ENCODE data around the gene HHIPL2.

HHIPL2 gene

GRCh38 chr1:222583079-222583478, 35.2 kb upstream of the HHIPL2 start:
- no peak for TF ChIP-seq ZNF274 (IDR thresholded peaks at IDR 0.05; ENCODE audit: low read depth, low read length)
- no peak for TF ChIP-seq SUZ12 (IDR thresholded peaks at IDR 0.05; ENCODE audit: extremely low read depth, insufficient read depth, insufficient read length)
- no peak for TF ChIP-seq YY1 (IDR thresholded peaks at IDR 0.05; ENCODE audit: insufficient read depth, insufficient read length)
- Histone ChIP-seq H3K36me3 (ENCODE audit: insufficient read depth, insufficient read length, low read length) (peaks cover 73% of the 10 kb centered on the region), H3K27me3 (ENCODE audit: insufficient read depth, insufficient read length) (no peaks in the 10 kb centered on the region), H3K9me3 (ENCODE audit: insufficient read depth, low read length) (no peaks in the 10 kb centered on the region), H3K4me1 (ENCODE audit: insufficient read depth, insufficient read length) (no peaks in the 10 kb centered on the region), H3K4me3 (ENCODE audit: insufficient read length, low read depth) (no peak overlapping the region), H3K9ac (ENCODE audit: insufficient read length, low read depth) (no peak overlapping the region)
- no peak for DNase-seq (ENCODE audit: low read depth, low spot score)

- Histone ChIP-seq H3K9me3 (ENCODE audit: insufficient read depth, low read length) (no peaks in the 10 kb centered on the region), H3K9ac (ENCODE audit: insufficient read length, low read depth) (no peak overlapping the region), H3K36me3 (ENCODE audit: insufficient read depth, insufficient read length, low read length) (peaks cover 71% of the 10 kb centered on the region), H3K27me3 (ENCODE audit: insufficient read depth, insufficient read length) (no peaks in the 10 kb centered on the region), H3K4me1 (ENCODE audit: insufficient read depth, insufficient read length) (no peaks in the 10 kb centered on the region), H3K4me3 (ENCODE audit: insufficient read length, low read depth) (no peak overlapping the region)
- TF ChIP-seq YY1 (IDR thresholded peaks at IDR 0.05; ENCODE audit: insufficient read depth, insufficient read length) (no peak), SUZ12 (IDR thresholded peaks at IDR 0.05; ENCODE audit: extremely low read depth, insufficient read depth, insufficient read length) (no peak), ZNF274 (IDR thresholded peaks at IDR 0.05; ENCODE audit: low read depth, low read length) (no peak)
- DNase-seq (ENCODE audit: low read depth, low spot score), result no peak
Observed at GRCh38 chr1:222582099-222582774, 34.3 kb upstream of the HHIPL2 start.

- H3K4me1 ChIP-seq (ENCODE audit: insufficient read depth, insufficient read length), result no peaks in the 10 kb centered on the region
- no peaks in the 10 kb centered on the region for H3K27me3 ChIP-seq (ENCODE audit: insufficient read depth, insufficient read length)
- TF ChIP-seq ZNF274 (IDR thresholded peaks at IDR 0.05; ENCODE audit: low read depth, low read length) (no peak), SUZ12 (IDR thresholded peaks at IDR 0.05; ENCODE audit: extremely low read depth, insufficient read depth, insufficient read length) (no peak), YY1 (IDR thresholded peaks at IDR 0.05; ENCODE audit: insufficient read depth, insufficient read length) (no peak)
- DNase-seq (ENCODE audit: low read depth, low spot score), result no peak
- no peak overlapping the region for H3K9ac ChIP-seq (ENCODE audit: insufficient read length, low read depth)
- no peaks in the 10 kb centered on the region for H3K9me3 ChIP-seq (ENCODE audit: insufficient read depth, low read length)
- peaks cover 78% of the 10 kb centered on the region for H3K36me3 ChIP-seq (ENCODE audit: insufficient read depth, insufficient read length, low read length)
- H3K4me3 ChIP-seq (ENCODE audit: insufficient read length, low read depth), result no peak overlapping the region
Observed at GRCh38 chr1:222579316-222579715, 31.4 kb upstream of the HHIPL2 start.

GRCh38 chr1:222570837-222571236, 22.9 kb upstream of the HHIPL2 start:
- DNase-seq (ENCODE audit: low read depth, low spot score), result no peak
- Histone ChIP-seq H3K36me3 (ENCODE audit: insufficient read depth, insufficient read length, low read length) (peaks cover 68% of the 10 kb centered on the region), H3K4me1 (ENCODE audit: insufficient read depth, insufficient read length) (no peaks in the 10 kb centered on the region), H3K9me3 (ENCODE audit: insufficient read depth, low read length) (peaks cover 6% of the 10 kb centered on the region; the same call in 1 of the 2 replicates), H3K27me3 (ENCODE audit: insufficient read depth, insufficient read length) (no peaks in the 10 kb centered on the region), H3K9ac (ENCODE audit: insufficient read length, low read depth) (no peak overlapping the region), H3K4me3 (ENCODE audit: insufficient read length, low read depth) (no peak overlapping the region)
- TF ChIP-seq YY1 (IDR thresholded peaks at IDR 0.05; ENCODE audit: insufficient read depth, insufficient read length) (no peak), SUZ12 (IDR thresholded peaks at IDR 0.05; ENCODE audit: extremely low read depth, insufficient read depth, insufficient read length) (no peak), ZNF274 (IDR thresholded peaks at IDR 0.05; ENCODE audit: low read depth, low read length) (no peak)

GRCh38 chr1:222561656-222562055, 13.8 kb upstream of the HHIPL2 start:
- Histone ChIP-seq H3K9me3 (ENCODE audit: insufficient read depth, low read length) (no peaks in the 10 kb centered on the region), H3K27me3 (ENCODE audit: insufficient read depth, insufficient read length) (no peaks in the 10 kb centered on the region), H3K4me1 (ENCODE audit: insufficient read depth, insufficient read length) (no peaks in the 10 kb centered on the region), H3K9ac (ENCODE audit: insufficient read length, low read depth) (no peak overlapping the region), H3K4me3 (ENCODE audit: insufficient read length, low read depth) (no peak overlapping the region), H3K36me3 (ENCODE audit: insufficient read depth, insufficient read length, low read length) (peaks cover 67% of the 10 kb centered on the region)
- no peak for DNase-seq (ENCODE audit: low read depth, low spot score)
- TF ChIP-seq SUZ12 (IDR thresholded peaks at IDR 0.05; ENCODE audit: extremely low read depth, insufficient read depth, insufficient read length) (no peak), YY1 (IDR thresholded peaks at IDR 0.05; ENCODE audit: insufficient read depth, insufficient read length) (no peak), ZNF274 (IDR thresholded peaks at IDR 0.05; ENCODE audit: low read depth, low read length) (no peak)

- Histone ChIP-seq H3K27me3 (ENCODE audit: insufficient read depth, insufficient read length) (no peaks in the 10 kb centered on the region), H3K4me3 (ENCODE audit: insufficient read length, low read depth) (no peak overlapping the region), H3K9me3 (ENCODE audit: insufficient read depth, low read length) (no peaks in the 10 kb centered on the region), H3K36me3 (ENCODE audit: insufficient read depth, insufficient read length, low read length) (peaks cover 55% of the 10 kb centered on the region), H3K4me1 (ENCODE audit: insufficient read depth, insufficient read length) (no peaks in the 10 kb centered on the region), H3K9ac (ENCODE audit: insufficient read length, low read depth) (no peak overlapping the region)
- DNase-seq (ENCODE audit: low read depth, low spot score), result no peak
- TF ChIP-seq ZNF274 (IDR thresholded peaks at IDR 0.05; ENCODE audit: low read depth, low read length), result no peak
- no peak for TF ChIP-seq YY1 (IDR thresholded peaks at IDR 0.05; ENCODE audit: insufficient read depth, insufficient read length)
- no peak for TF ChIP-seq SUZ12 (IDR thresholded peaks at IDR 0.05; ENCODE audit: extremely low read depth, insufficient read depth, insufficient read length)
Observed at GRCh38 chr1:222557574-222557973, 9.7 kb upstream of the HHIPL2 start.

- DNase-seq (ENCODE audit: low read depth, low spot score), result no peak
- Histone ChIP-seq H3K4me1 (ENCODE audit: insufficient read depth, insufficient read length) (no peaks in the 10 kb centered on the region), H3K4me3 (ENCODE audit: insufficient read length, low read depth) (no peak overlapping the region), H3K27me3 (ENCODE audit: insufficient read depth, insufficient read length) (no peaks in the 10 kb centered on the region), H3K9me3 (ENCODE audit: insufficient read depth, low read length) (no peaks in the 10 kb centered on the region), H3K9ac (ENCODE audit: insufficient read length, low read depth) (no peak overlapping the region), H3K36me3 (ENCODE audit: insufficient read depth, insufficient read length, low read length) (peaks cover 55% of the 10 kb centered on the region)
- TF ChIP-seq SUZ12 (IDR thresholded peaks at IDR 0.05; ENCODE audit: extremely low read depth, insufficient read depth, insufficient read length) (no peak), YY1 (IDR thresholded peaks at IDR 0.05; ENCODE audit: insufficient read depth, insufficient read length) (no peak), ZNF274 (IDR thresholded peaks at IDR 0.05; ENCODE audit: low read depth, low read length) (no peak)
Observed at GRCh38 chr1:222557148-222557547, 9.2 kb upstream of the HHIPL2 start.
